Measurements from ENCODE around the gene STAT4.

GRCh38 chr2:191199929-191200512, 49.2 kb upstream of the STAT4 start:
- TF ChIP-seq POLR2A (IDR thresholded peaks at IDR 0.05) (no peak), CTCF (IDR thresholded peaks at IDR 0.05 in 4 of 5, conservative IDR thresholded peaks at IDR 0.05 in 1 of 5) (no peak)

Measured in gastrocnemius medialis (tissue), 4 donors.